D341Med (cell line): ENCODE results near the gene INPP4A.

ENCODE experiments used
- DNase-seq: peaks from one replicate; pipeline ENCODE4 v3.0.0; 2012; ENCODE audit warnings: low spot score

The INPP4A gene

DNA sequence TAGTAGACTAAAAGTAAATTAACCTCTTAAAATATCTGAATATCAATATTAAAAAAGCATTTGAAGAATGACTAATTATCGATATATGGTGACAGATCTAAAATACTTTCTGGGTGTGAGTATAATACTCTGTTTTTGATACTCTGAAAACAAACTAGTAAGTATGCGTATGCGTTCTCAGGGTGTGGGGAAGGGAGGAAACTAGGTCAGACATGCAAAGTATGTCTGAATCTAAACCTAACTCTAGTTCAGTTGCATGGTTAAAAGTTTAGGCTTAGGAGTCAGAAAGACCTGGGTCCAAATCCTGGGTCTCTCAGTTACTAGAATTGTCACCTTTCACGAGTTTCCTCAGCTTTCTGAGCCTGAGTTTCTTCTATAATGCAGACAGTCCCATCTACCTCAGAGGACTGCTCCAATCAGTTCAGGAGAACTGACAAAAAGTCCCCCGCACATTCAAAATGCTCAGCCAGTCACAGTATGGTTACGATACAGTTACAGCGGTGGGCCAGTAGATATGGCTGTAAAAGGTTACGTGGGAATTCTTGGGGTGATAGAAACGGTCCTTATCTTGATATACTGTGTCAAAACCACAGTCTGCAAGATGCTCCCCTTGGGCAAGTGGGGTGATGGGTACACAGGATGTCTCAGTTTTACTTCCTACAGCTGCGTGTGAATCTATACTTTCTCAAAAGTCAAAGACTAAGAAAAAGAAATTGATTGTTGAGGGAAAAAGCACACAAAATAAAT lies 192.9 kb downstream of the INPP4A start:
- DNase-seq: no peak

DNA sequence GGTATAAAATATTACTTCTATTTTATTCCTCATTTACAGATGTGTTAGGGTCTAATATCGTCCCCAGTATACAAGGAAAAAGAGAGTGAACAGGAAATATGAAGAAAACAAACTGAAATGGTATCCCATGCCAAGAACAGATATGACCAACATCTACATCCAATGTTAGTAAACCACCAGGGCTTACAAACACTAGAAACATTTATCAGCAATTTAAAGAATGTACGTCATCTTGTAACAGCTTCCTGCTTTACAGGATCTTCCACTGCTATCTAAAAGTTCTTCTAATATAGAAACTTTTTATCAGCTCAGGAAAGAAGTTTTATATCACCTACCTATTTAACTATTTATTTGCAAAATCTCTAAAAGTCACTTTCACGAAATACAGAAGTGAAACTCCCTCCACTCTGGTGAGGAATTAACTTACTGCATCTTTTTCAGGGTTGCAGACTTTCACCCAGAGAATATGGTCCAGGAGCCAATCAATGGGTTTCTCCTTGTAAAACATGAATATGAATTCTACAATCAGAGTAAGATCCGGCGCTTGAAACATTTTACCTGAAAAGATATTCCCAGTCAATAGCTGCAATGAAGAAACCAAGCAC lies 198.9 kb downstream of the INPP4A start:
- no peak for DNase-seq
